GM10248 (cell line): ENCODE data around the gene TMEM40.

Experiments
- CTCF ChIA-PET: fragments of 300-600 bp; sonication (Branson Sonifier 250); formaldehyde crosslinking; extraction: SDS; loops from one replicate; lab custom pipeline; 2021; ENCODE audit warnings: antibody characterized with exemption; lab: Yijun Ruan, JAX
- POLR2A ChIA-PET: fragments of 350-650 bp; sonication (Branson Sonifier 250); formaldehyde crosslinking; extraction: SDS; loops from one replicate; lab custom pipeline; 2020; ENCODE audit warnings: antibody characterized with exemption; lab: Yijun Ruan, JAX
- DNase-seq: peaks from one replicate; pipeline ENCODE4 v3.0.0; 2012; ENCODE audit errors: extremely low spot score
- CTCF ChIP-seq: IDR thresholded peaks from 2 replicates; pipeline ENCODE4 v1.5.1; 2012; ENCODE audit warnings: mild to moderate bottlenecking, low read depth; ENCODE audit errors: extremely low read depth, missing control alignments, control extremely low read depth

The TMEM40 gene

GRCh38 chr3:12752809-12753208 is 6.2 kb downstream of the TMEM40 start:
- CTCF ChIA-PET: interaction anchor here (0.8 to 2.6 kb wide), 5 partner anchors 14 to 57 kb away, joined by 3 to 8 read pairs (median 4); no protein-coding TSS in a partner anchor
- TF ChIP-seq CTCF: no peak
- POLR2A ChIA-PET: no interaction called here
- DNase-seq: peak; percentile 57

GRCh38 chr3:12752102-12752501 is 7.0 kb downstream of the TMEM40 start:
- POLR2A ChIA-PET: no interaction called here
- no peak for DNase-seq
- CTCF ChIA-PET: interaction anchor here (0.8 to 2.6 kb wide), 2 partner anchors 32 to 58 kb away, joined by 3 to 8 read pairs; no protein-coding TSS in a partner anchor
- no peak for TF ChIP-seq CTCF

- ChIA-PET POLR2A (no interaction called here), CTCF (interaction anchor here (1.5 kb wide), 1 partner anchor 58 kb away, joined by 5 read pairs; no protein-coding TSS in a partner anchor)
- TF ChIP-seq CTCF: no peak
- no peak for DNase-seq
Measured at GRCh38 chr3:12751571-12751970, 7.5 kb downstream of the TMEM40 start.

GRCh38 chr3:12750658-12751071 is 8.4 kb downstream of the TMEM40 start:
- POLR2A ChIA-PET: interaction anchor here (0.5 kb wide), 1 partner anchor 1675 kb away, joined by 5 read pairs; no protein-coding TSS in a partner anchor
- no peak for DNase-seq
- no peak for TF ChIP-seq CTCF
- CTCF ChIA-PET: interaction anchor here (1.2 to 1.6 kb wide), 3 partner anchors 44 to 223 kb away, joined by 3 to 5 read pairs (median 5); no protein-coding TSS in a partner anchor

GRCh38 chr3:12750223-12750622 is 8.8 kb downstream of the TMEM40 start:
- no peak for DNase-seq
- CTCF ChIA-PET: interaction anchor here (1.2 to 1.6 kb wide), 3 partner anchors 44 to 223 kb away, joined by 3 to 5 read pairs (median 5); no protein-coding TSS in a partner anchor
- TF ChIP-seq CTCF: no peak
- POLR2A ChIA-PET: no interaction called here

GRCh38 chr3:12748477-12748876 is 10.6 kb downstream of the TMEM40 start:
- DNase-seq: no peak
- ChIA-PET CTCF (interaction anchor here (1.6 kb wide), 1 partner anchor 27 kb away, joined by 3 read pairs; no protein-coding TSS in a partner anchor), POLR2A (no interaction called here)
- no peak for TF ChIP-seq CTCF
